ENCODE data around the gene DEF6.
"Not testable (repeated sequence)": the region's sequence is repeated elsewhere in the genome, so short reads cannot be mapped to it uniquely, and the experiment has no call there.

The DEF6 gene

DNA sequence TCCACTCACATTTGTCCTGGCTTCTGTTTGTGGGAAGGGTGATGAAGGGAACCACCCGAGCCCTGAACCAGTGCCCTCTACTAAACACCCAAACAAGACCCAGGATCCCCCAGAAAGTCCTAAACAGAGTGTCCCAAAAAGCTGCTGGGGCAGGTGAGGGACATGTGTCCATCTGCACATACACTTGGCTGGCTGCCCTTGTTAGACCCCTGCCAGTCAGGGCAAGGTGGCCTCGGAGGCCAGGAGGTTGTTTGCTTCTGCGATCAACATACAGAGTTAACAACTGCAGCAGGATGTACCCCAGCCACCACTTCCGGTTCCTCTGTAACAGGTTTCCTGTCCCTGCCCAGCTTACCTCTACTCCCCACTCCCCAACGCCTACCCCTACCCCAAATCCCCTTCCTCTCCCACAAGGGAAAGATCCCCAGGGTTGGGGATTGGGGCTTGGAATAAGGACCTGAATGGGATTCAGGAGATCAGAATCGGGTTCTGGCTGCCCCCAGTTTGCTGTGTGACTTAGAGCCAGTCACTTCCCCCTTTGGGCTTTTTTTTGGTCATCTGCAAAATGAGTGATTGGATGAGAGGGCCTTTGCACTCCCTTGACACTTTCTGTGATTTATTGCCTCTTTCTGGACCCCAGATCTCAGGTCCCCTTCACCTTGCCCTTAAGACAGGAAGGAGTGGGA, 13.9 kb downstream of the DEF6 start:
- no peak for DNase-seq (ENCODE audit: low read depth)

DNA sequence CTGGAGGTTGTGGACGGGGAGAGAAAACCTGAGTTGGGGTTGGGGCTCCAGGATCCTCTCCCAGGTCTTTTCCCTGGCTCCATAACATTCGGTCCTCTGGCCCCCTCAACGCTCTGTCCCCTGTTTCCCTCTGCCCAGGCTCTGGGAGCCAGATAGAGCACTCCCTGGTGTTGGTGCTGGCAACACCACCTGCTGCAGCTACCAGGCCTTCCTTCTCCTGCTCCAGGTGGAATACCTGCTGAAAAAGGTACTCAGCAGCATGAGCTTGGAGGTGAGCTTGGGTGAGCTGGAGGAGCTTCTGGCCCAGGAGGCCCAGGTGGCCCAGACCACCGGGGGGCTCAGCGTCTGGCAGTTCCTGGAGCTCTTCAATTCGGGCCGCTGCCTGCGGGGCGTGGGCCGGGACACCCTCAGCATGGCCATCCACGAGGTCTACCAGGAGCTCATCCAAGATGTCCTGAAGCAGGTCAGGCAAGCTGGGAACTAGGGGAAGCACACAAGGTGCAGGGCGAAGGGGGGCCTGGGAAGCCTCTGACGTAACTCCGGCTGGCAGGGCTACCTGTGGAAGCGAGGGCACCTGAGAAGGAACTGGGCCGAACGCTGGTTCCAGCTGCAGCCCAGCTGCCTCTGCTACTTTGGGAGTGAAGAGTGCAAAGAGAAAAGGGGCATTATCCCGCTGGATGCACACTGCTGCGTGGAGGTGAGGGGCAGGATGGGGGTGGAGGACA, 14.6 kb downstream of the DEF6 start:
- DNase-seq (ENCODE audit: low read depth), result no peak

DNA sequence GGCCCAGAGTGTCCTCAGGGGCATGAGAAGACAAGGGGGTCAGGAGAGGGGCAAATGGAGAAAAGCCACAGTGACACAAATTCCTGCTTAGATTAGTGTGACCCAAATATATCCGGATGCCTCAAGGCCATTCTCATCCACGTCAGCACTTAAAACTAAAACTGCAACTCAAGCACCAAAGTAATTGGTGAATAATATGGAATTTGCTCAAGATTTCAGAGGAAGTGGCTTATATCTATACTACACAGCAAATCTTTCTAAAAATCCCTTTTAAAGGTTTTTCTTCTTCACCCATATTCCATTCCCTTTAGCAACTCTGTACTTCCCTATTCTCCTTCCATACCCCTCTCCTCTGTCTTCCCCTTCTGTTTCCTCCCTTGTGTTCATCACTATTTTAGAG, 15.2 kb downstream of the DEF6 start:
- DNase-seq (ENCODE audit: low read depth), result no peak

DNA sequence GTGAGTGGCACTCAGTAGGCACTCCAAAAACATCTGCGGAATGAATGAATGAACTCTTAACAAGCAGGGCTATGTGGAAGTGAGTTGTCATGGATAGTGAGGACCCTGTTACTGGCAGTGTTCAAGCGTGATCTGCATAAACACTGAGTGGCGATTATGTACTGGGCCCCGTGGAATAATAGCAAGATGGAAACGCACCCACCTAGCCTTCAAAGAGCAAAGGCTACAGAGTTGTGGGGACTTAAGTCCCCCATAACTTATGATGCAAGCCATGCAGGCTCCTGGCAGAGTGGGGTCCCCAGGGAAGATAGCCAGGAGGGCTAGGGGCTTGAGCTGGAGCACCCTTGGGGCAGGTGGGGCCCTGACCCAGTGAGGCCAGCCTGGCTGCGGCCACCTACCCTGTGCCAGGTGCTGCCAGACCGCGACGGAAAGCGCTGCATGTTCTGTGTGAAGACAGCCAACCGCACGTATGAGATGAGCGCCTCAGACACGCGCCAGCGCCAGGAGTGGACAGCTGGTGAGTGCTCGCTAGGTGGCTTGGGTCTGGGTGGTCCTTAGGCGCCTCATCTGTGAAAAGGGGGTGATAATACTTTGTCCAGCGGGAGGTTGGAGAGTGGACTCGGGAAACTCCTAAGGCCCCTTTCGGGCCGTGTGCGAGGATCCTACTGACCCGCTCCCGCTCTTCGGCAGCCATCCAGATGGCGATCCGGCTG, 20.0 kb downstream of the DEF6 start:
- DNase-seq (ENCODE audit: low read depth), result no peak

DNA sequence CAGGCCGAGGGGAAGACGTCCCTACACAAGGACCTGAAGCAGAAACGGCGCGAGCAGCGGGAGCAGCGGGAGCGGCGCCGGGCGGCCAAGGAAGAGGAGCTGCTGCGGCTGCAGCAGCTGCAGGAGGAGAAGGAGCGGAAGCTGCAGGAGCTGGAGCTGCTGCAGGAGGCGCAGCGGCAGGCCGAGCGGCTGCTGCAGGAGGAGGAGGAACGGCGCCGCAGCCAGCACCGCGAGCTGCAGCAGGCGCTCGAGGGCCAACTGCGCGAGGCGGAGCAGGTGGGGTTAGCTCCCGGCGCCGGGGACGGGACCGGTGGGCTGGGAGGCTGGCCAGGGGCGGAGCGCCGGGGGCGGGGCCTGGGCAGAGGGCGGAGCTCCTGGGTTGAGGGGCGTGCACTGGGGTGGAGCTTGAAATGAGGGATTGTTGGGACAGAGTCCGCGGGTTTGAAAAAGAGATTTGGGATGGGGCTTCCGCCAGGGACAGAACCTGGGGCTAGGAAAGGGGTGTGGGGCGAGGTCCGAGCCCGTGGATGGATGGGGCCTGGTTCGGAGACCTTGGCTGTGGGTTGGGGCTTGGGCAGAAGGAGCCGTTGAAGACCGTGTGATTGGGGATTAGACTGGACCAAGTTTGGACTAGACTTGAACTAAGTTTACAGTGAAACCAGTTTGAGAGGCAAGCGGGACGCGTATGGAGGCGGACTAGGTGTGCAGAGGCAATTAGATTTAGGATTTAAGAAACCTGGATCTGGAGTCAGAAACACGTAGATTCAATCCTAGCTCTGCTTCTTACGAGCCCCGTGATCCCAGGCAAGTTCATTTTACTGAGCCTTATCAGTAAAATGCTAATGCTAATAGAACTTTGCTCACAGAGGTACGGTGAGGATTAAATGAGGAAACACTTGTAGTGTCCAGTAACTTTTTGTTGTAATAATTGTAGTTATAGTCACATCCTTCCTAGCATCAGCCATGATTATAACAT, 20.9 kb downstream of the DEF6 start:
- DNase-seq (ENCODE audit: low read depth), result no peak

DNA sequence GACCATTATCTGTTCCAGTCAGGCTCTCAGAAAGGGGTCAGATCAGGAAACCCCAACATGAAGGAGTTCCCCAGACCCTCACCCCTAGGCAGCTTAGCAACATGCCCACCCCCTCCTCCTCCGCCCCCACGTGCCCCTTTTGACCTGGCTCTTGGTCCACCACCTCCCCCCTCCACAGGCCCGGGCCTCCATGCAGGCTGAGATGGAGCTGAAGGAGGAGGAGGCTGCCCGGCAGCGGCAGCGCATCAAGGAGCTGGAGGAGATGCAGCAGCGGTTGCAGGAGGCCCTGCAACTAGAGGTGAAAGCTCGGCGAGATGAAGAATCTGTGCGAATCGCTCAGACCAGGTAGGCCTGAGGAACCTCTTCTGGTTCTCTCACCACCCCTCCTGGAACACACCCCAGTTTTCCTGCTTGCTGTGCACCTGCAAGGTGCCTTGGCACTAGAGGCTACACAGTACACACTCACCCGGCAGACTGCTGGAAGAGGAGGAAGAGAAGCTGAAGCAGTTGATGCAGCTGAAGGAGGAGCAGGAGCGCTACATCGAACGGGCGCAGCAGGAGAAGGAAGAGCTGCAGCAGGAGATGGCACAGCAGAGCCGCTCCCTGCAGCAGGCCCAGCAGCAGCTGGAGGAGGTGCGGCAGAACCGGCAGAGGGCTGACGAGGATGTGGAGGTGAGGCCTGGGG, 21.9 kb downstream of the DEF6 start:
- DNase-seq (ENCODE audit: low read depth), result no peak

DNA sequence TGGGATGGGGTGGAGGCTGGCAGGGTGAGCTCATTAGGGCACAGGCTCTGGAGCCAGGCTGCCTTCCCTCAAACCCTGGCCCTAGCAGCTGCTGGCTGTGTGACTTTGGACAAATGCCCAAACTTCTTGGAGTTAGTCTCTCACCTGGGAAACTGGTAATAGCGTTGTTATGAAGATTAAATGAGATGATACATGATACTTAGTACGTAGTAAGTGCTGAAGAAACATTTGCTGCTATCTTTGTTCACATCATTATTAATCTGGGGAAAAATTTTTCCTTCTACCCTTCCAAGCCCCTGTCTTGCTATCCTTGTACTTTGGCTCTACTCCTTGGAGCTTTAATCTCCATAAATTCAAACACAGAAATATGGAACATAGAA, 22.4 kb downstream of the DEF6 start:
- no peak for DNase-seq (ENCODE audit: low read depth)

DNA sequence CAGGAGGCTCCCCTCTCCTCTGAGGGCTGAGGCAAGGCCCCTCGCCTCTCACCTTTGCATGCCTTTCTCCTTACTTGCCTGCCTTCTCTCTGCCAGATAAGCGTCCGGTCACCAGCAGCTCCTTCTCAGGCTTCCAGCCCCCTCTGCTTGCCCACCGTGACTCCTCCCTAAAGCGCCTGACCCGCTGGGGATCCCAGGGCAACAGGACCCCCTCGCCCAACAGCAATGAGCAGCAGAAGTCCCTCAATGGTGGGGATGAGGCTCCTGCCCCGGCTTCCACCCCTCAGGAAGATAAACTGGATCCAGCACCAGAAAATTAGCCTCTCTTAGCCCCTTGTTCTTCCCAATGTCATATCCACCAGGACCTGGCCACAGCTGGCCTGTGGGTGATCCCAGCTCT, 23.5 kb downstream of the DEF6 start:
- DNase-seq (ENCODE audit: low read depth), result no peak

DNA sequence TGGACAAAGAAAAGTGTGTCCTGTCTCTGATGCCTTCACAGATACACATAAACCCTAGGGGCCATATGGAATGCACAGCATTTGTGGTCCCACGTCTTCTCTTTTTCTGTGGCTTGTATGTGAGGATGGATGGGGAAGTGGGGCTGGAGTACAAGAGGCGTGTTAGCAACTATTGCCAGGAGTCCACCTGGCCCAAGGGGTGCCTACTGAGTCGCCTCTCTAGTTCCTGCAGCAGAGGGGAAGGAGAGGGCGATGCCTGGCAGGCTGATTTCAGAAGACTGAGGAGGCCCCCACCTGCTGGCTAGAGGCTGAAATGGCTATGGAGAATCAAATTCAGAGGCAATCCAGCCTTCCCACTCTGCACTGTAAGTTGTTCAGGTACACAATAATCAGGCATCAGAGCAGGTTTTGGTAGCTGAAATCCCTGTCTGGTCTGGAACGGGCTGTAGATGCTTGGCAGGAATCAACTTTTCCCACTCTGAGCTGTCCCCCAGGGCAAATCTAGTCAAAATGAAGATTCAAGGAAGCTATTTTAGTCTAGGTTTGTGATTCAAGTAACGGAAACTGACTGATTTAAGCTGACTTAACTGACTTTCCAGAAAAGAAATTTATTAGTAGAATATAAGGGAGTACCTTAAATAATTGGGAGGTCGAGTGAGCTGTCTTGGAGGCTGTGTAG, 29.9 kb downstream of the DEF6 start:
- DNase-seq (ENCODE audit: low read depth), result no peak

DNA sequence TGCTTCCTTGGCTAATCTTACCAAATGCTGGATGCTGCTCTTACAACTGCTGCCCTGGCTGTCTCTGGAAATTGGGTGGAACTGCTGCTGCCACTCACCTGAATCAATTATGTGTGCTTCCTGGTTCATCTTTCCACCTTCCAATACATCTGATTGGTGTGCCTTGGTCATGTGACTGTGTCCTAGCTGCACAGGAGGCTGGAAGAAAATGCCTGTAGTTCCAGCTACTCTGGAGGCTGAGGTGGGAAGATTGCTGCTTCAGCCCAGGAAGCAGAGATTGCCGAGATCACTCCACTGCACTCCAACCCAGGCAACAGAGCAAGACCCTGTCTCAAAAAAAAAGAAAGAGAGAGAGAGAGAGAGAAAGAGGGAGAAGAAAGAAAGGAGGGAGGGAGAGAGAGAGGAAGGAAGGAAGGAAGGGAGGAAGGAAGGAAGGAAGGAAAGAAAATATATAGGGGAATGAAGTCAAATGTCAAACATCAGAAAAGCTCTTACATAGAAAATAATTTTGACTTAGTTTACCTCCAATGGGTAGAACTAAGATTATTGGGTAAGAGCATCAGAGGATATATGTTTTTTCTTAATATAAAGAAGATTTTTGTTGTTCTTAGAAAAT, 30.6 kb downstream of the DEF6 start:
- DNase-seq (ENCODE audit: low read depth), result no peak

DNA sequence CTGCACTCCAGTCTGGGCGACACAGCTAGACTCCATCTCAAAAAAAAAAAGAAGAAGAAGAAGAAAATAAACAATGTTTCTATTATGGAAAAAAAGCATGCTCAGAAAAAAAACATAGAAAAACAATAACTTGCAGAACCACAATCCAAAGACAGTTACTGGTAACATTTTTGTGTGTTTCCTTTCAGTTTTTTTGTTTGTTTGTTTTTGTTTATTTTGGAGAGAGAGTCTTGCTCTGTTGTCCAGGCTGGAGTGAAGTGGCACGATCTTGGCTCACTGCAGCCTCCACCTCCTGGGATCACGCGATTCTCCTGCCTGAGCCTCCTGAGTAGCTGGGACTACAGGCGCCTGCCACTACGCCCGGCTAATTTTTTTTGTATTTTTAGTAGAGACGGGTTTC, 31.3 kb downstream of the DEF6 start:
- DNase-seq (ENCODE audit: low read depth), result not testable (repeated sequence)

DNA sequence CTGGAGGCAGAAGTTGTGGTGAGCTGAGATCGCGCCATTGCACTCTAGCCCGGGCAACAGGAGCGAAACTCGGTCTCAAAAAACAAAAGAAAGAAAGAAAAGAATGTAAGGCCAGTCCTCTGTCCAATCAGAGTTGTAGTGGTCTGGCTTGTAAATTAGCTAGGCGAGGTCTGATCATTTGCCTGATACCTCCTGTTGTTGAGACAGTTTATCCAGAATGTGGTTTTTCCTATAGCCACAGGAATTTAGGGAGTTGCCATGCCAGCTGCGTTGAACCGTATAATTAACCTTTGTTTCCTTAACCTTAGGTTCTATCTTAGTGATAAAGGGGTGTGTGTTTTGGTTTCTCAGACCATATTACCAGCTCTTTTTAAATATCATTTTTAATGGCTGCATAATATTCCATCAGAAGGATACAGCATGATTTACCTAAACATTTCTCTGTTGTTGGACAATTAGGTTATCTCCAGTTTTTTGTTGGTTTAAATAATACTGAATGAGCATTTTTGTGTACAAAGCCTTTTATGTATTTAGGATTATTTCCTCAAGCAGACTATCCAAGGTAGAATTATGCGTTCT, 33.0 kb downstream of the DEF6 start:
- no peak for DNase-seq (ENCODE audit: low read depth)

DNA sequence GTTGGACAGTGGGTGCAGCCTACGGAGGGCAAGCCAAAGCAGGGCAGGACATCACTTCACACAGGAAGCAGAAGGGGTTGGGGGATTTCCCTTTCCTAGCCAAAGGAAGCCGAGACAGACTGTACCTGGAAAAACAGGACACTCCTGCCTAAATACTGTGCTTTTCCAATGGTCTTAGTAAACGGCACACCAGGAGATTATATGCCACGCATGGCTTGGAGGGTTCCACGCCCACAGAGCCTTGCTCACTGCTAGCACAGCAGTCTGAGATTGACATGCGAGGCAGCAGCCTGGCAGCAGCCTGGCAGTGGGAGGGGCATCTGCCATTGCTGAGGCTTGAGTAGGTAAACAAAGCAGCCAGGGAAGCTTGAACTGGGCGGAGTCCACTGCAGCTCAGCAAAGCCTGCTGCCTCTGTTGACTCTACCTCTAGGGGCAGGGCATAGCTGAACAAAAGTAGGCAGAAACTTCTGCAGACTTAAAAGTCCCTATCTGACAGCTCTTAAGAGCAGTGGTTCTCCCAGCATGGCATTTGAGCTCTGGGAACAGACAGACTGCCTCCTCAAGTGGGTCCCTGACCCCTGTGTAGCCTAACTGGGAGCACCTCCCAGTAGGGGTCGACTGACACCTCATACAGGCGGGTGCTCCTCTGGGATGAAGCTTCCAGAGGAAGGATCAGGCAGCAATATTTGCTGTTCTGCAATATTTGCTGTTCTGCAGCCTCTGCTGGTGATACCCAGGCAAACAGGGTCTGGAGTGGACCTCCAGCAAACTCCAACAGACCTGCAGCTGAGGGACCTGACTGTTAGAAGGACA, 34.7 kb downstream of the DEF6 start:
- DNase-seq (ENCODE audit: low read depth), result not testable (repeated sequence)

DNA sequence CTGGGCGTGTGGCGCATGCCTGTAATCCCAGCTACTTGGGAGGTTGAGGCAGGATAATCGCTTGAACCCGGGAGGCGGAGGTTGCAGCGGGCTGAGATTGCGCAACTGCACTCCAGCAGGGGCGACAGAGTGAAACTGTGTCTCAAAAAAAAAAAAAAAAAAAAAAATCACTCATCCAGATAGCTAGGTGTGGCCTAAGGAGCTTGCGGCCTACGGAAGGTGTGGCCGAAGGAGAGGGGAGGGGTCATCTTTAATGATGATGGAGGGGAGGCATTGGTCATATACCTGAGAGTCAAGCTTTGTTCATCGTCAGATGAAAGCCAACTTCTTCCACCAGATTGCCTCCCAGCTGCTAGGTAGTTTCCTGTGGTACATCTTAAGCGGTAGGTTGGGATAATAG, 43.9 kb downstream of the DEF6 start:
- DNase-seq (ENCODE audit: low read depth), result no peak

DNA sequence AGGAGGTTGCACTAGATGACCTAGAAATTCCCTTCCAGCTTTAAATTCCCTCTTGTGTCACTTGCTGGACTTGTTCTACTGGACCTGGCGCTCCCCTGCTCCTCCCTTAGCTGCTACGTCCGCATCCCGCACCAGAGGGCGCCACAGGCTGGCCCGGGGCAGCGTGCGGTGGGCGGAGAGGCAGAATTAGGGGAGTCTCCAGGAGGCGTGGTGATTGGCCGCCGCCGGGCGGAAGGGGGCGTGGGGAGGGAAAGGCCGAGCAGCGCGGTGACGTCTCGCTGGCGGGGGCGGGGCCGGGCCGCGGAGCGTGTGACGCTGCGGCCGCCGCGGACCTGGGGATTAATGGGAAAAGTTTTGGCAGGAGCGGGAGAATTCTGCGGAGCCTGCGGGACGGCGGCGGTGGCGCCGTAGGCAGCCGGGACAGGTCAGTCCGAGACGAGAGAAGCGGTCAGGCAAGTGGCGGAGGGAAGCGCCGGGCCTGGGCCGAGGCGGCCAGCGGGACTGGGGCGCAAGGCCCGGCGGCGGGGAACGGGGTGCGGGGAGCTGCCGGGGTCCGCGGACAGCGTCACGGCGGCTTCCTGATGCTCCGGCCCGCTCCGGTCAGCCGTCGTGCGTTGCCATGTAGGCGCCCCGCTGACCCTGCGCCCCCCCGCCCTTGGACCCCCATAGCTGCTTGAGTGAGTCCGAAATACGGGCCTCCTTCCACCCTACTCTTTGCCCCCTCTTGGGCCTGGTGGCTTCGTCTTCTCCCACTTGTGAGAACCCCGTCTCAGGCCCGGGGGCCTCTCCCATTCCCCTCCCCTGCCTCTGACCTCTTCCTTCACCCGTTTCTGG, 44.9 kb downstream of the DEF6 start, which contains the start of gene PPARD:
TSS of gene PPARD (plus strand) at position 301 of the 834 bp plus-strand sequence. CDS start 68,530 bp downstream, outside the sequence.
- DNase-seq (ENCODE audit: low read depth), result peak; percentile 95

DNA sequence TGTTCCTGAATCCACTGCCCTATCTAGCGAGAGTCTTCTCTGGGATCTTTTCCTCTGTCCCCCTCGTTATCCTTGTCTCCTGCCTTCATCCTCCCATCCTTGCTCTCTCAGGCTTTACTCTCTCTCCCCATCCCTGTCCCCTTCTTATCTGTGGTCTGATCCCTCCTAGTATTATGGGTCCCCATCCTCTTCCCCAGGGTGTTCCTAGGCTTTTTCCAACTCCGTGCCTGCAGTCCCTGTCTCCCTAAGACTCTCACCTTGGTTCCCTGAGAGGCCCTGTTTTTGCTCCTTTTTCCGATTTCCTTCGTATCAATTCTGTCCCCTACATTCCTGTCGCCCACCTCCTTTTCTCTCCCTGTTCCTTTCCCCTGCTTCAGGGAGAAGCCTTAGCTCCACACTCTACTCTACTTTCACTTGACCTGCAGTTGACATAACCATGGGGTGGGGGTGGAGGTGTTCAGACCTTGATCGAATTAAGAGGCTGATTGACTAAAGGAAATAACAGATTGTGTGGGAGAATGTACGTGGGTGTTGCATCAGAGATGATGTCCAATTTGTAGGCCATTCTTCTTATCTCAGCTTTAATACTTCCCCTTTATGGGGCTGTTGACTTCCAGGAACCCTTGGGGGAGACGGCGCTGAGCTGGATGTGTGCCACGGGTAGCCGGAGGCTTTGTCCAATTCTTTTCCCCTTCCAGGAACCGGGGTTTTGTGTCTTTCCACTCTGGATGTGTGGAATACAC, 45.6 kb downstream of the DEF6 start:
- DNase-seq (ENCODE audit: low read depth), result no peak

DNA sequence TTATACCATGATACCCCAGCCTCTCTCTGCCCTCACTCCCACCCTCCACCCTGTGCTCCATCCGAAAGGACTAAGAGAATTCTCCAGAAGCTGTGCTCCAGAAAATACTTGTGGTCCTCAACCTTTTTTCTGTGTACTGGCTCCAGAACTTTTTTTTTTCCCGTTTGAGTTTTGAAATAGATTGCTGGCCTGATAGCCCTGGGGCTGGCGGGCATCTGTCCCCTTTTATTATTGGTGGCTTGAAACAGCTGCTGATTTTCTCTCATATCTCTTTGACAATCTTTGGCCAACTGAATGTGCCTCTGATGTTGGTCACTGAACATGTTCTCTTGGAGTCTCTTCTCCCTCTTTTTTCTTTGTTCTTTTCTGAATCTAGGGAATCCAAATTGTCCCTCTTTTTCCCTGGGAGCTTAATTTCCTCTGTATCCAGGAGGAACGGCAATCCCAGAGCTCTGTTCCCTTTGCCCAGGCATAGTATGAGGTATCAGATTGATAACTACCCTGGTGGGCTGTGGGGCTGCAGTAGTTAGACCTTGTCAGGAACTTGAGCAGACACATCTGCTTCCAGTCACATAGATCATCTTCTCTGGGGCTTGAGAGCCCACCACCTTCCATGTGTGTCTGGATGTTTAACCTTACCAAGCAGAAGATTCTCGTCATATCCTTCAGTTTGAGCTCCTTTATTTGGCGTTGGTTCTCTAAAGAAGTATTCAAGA, 46.4 kb downstream of the DEF6 start:
- no peak for DNase-seq (ENCODE audit: low read depth)

All from stimulated activated CD8-positive, alpha-beta memory T cell treated with anti-CD3 and anti-CD28 coated beads, Interleukin-15, amount 100 ng/mL, for 24 hours (primary cell).